ENCODE results near the gene GBX1. TPM values are rescaled to one million over a fixed set of nuclear protein-coding genes. Genes with fewer than 3 reads are reported as not detected.

Gene GBX1
- total RNA-seq, 3 donors from 2014 or later (not counting 1 experiment from before 2014, with no cell fraction given) = not detected

GRCh38 chr7:151124899-151125399, 42.5 kb downstream of the GBX1 start:
- Histone ChIP-seq H3K4me3 (ENCODE audit: low read length) (no peak overlapping the region), H3K27me3 (ENCODE audit: control insufficient read depth, insufficient read depth, low read length) (no peaks in the 10 kb centered on the region), H3K4me1 (ENCODE audit: control insufficient read depth, insufficient read depth, low read length) (no peaks in the 10 kb centered on the region), H3K27ac (ENCODE audit: low read length) (no peak overlapping the region), H3K9me3 (ENCODE audit: control insufficient read depth, insufficient read depth, low read length) (no peaks in the 10 kb centered on the region), H3K36me3 (ENCODE audit: control insufficient read depth, insufficient read depth, low read length) (peaks cover 6% of the 10 kb centered on the region)
- WGBS (ENCODE audit: insufficient coverage) = 93% methylated on average over 14 of the region's 14 CpGs
- Mint-ChIP-seq H3K36me3 (no peaks in the 10 kb centered on the region), H3K4me3 (no peak overlapping the region), H3K27ac (no peak overlapping the region), H3K9me3 (no peaks in the 10 kb centered on the region), H3K27me3 (ENCODE audit: low read depth in 2 of 2) (no peaks in the 10 kb centered on the region), H3K4me1 (peaks cover 0 to 6% of the 10 kb centered on the region in 2 donors)
- TF ChIP-seq CTCF (IDR thresholded peaks at IDR 0.05) = no peak
- ATAC-seq = no peak
- intact Hi-C loops (cut with micrococcal nuclease) = loop anchor here (1.0 to 2.0 kb wide), 3 partner anchors 47 to 178 kb away; no protein-coding TSS in a partner anchor
- DNase-seq = no peak

GRCh38 chr7:151124481-151124880, 43.0 kb downstream of the GBX1 start:
- Mint-ChIP-seq H3K36me3 (no peaks in the 10 kb centered on the region), H3K4me1 (peaks cover 0 to 6% of the 10 kb centered on the region in 2 donors), H3K9me3 (no peaks in the 10 kb centered on the region), H3K27ac (no peak overlapping the region), H3K27me3 (ENCODE audit: low read depth in 2 of 2) (no peaks in the 10 kb centered on the region), H3K4me3 (no peak overlapping the region)
- Histone ChIP-seq H3K36me3 (ENCODE audit: control insufficient read depth, insufficient read depth, low read length) (peaks cover 9% of the 10 kb centered on the region), H3K4me3 (ENCODE audit: low read length) (no peak overlapping the region), H3K27me3 (ENCODE audit: control insufficient read depth, insufficient read depth, low read length) (no peaks in the 10 kb centered on the region), H3K4me1 (ENCODE audit: control insufficient read depth, insufficient read depth, low read length) (no peaks in the 10 kb centered on the region), H3K9me3 (ENCODE audit: control insufficient read depth, insufficient read depth, low read length) (no peaks in the 10 kb centered on the region), H3K27ac (ENCODE audit: low read length) (no peak overlapping the region)
- intact Hi-C loops (cut with micrococcal nuclease) = loop anchor here (1.0 to 2.0 kb wide), 3 partner anchors 48 to 178 kb away; no protein-coding TSS in a partner anchor
- ATAC-seq (no peak), DNase-seq (no peak)
- TF ChIP-seq CTCF (IDR thresholded peaks at IDR 0.05) = no peak
- WGBS (ENCODE audit: insufficient coverage) = 92% methylated on average over 7 of the region's 7 CpGs

- no peaks in the 10 kb centered on the region for H3K27me3 ChIP-seq (ENCODE audit: control insufficient read depth, insufficient read depth, low read length)
- ATAC-seq = peak; percentile 87 to 99 (median 98)
- no peaks in the 10 kb centered on the region for H3K9me3 ChIP-seq (ENCODE audit: control insufficient read depth, insufficient read depth, low read length)
- Mint-ChIP-seq H3K36me3 (no peaks in the 10 kb centered on the region), H3K9me3 (no peaks in the 10 kb centered on the region), H3K4me3 (no peak overlapping the region), H3K27me3 (ENCODE audit: low read depth in 2 of 2) (no peaks in the 10 kb centered on the region), H3K4me1 (peaks cover 0 to 6% of the 10 kb centered on the region in 2 donors), H3K27ac (no peak overlapping the region)
- intact Hi-C loops (cut with micrococcal nuclease) = loop anchor here (1.0 to 2.0 kb wide), 3 partner anchors 48 to 179 kb away; no protein-coding TSS in a partner anchor
- H3K36me3 ChIP-seq (ENCODE audit: control insufficient read depth, insufficient read depth, low read length) = peaks cover 10% of the 10 kb centered on the region
- no peak overlapping the region for H3K27ac ChIP-seq (ENCODE audit: low read length)
- no peak overlapping the region for H3K4me3 ChIP-seq (ENCODE audit: low read length)
- peak; percentile 93 for TF ChIP-seq CTCF (IDR thresholded peaks at IDR 0.05)
- WGBS (ENCODE audit: insufficient coverage) = 57% methylated on average over 24 of the region's 24 CpGs
- H3K4me1 ChIP-seq (ENCODE audit: control insufficient read depth, insufficient read depth, low read length) = no peaks in the 10 kb centered on the region
- DNase-seq = peak; percentile 78 to 93
These were observed 43.6 kb downstream of the GBX1 start for GRCh38 chr7:151123822-151124464.
